NCI-H2227 treated with DMSO at 0.1 percent for 48 hours (cell line): Measurements from ENCODE around the gene AATF.

Experiments used
- DNase-seq: peaks from one replicate; lab custom pipeline; 2025; lab: John Stamatoyannopoulos, UW

Gene AATF

DNA sequence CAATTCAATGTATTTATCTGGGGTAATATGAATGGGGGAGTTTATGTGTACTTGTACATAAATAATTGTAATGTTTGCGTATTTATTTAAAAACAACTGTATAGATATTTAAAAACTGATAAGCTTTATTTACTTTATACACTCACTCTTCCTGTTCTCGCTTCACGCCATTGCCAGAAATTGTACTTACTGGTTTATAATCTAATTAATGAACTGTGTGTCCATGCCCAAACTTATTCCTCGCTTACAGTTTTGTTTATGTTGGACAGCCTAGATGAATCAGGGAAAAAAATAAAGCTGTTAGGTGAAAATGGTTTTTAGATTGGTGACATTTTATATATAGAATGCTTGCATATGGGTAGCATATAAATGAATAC, 30.8 kb downstream of the AATF start:
- DNase-seq, result no peak

DNA sequence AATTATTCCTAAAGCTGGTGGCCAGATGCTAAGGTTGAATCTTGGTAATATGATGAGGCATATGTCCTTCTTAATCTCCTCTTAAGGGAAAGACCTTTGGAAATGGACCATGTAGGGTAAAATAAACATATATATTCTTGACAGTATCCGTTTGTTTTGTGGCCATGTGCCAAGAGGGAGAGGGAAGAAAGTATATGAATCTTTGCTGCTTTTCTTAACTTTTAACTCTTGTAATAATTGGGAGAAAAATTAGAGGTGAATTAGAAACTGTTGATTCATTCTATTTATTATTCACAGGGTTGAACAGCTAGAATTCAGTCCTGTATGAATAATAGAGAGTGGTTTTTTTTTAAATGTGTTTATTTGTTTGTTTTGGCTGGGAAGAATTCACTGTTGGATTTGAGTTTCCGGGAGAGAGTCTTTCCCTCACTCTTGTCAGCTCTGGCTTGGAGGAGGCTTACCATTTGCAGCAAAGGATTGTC, 31.6 kb downstream of the AATF start:
- DNase-seq, result no peak

DNA sequence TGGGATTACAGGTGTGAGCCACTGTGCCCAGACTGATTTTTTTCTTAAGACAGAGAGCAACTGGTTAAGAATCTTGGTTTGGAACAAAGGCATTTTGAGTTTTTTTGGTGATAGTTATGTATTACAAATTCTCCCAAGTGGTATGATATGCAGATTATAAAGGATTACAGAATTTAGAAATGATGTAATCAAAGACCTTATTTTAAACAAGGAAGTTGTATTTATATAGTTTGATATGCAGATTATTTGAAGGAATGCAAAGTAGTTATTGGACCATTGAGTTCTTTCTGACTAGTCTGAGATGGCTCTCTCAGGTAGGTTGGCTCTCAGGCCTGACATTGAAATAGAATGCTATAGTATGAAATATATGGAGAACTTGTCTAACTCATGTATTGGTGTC, 34.9 kb downstream of the AATF start:
- no peak for DNase-seq

DNA sequence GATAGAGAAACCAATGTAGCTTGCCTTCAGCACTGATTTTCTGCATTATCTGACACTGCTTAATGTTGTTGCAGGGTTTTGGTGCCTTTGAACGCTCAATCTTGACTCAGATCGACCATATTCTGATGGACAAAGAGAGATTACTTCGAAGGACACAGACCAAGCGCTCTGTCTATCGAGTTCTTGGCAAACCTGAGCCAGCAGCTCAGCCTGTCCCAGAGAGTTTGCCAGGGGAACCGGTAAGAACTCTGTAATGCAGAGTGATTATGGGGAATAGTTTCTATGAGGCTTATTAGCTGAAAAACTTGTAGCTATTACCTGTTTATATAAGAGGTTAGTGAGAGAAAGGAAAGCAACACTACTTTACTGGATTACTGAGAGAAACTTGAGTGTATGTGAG, 40.4 kb downstream of the AATF start:
- no peak for DNase-seq

DNA sequence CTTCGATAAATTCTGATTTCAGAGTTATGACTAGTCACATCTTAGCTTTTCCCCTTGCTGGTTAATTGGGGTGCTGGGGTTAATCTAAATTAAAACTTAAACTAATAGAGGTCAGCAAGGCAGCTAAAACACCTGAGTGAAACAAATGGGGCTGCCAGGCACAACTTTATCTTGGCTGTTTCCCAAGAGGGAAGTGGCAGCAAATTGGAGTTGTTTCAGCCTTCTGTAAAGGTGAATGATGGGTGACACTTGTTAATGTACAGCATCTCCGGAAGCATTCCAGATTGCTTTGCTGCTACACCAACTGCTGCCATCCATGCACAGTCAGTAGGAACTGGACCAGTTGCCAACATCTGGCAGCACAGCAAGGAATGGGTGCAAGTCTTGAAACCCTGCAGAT, 43.9 kb downstream of the AATF start:
- DNase-seq, result no peak

DNA sequence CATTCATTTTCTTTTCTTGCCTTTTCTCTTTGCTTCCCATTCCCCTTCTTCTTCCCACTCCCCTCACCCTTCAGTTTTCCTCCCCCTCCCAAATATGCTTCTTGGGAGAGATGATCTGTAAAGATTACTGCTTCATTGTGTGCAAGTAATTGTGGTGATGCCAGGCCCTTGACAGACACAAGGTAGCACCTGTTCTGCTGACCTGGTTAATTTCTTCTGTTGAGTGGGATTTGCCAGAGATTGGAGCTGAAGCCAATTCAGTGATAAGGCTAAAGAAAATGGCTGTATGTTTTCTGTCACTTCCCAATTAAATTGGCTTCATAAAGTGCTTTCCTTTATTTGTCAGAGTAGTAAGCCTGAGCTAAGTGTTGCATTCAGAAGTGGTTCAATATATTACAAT, 44.5 kb downstream of the AATF start:
- peak; percentile 23 for DNase-seq

DNA sequence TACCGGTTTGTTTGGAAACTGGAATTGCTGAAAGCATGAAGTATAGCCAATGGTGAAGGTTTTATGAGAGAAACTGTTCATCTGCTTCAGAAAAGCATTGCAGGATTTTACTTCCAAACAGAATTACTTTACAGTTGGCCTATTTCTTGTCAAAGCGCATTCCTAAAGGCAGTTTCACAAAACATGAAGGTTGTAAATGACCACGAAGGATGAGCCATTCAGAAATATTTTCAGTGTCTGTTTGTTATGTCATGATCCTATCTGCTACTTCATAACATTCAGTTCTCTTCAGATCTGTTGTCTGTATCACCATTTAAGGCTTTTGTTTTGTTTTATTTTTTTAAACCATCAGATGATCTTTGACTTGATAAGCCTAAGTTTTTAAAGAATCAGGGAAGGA, 45.7 kb downstream of the AATF start:
- no peak for DNase-seq

DNA sequence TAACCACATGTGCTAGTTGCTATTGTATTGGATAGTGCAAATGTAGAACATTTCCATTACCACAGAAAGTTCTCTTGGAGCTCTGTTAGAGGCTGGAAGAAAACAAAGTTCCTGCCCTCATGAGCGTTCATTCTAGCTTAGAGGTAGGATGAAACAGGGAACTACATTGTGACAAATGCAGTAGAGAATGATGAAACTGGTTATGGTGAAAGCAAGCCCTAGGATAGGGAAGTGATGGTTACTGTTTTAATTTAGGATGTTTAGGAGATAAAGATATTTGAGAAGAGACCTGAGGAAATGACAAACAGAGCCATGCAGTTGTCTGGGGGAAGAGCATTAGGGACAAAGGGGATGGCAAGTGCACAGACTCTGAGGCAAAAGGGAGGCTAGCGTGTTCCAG, 50.7 kb downstream of the AATF start:
- no peak for DNase-seq

DNA sequence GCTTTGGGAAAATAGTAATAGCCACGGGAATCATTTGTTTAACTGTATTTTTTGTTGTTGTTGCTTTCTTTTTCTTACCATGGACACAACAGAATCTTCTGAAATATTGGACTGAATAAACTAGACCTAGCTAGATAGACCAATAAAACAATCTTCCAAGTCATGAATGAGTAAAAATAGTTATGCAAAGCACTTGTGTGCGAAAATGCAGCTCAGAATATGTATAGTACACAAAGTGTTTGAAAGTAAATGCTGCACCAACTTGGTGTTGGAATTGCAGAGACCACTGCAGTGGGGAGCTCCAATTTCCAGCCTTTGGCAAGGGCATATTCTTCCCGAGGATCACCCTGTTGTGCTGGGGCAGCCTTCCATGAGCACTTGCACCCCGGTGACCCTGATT, 68.0 kb downstream of the AATF start:
- no peak for DNase-seq

DNA sequence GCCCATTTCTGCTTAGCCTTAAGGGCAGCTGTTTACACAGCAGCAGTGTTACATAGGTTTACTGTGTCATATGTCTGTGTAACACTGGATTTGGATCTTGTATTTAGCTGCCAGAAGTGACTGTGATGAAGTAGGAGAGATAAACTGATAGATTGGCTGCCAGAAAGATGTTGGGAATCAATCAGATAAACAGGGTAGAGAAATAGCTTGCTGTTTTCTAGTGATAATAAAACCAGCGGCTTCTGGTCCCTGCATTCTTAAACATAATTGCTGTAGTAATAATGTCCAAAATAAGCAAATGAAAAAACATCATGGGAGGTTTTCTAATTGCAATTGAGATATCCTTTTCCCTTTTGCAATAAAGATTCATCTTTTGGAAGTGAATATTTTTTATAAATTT, 68.7 kb downstream of the AATF start:
- DNase-seq, result no peak

DNA sequence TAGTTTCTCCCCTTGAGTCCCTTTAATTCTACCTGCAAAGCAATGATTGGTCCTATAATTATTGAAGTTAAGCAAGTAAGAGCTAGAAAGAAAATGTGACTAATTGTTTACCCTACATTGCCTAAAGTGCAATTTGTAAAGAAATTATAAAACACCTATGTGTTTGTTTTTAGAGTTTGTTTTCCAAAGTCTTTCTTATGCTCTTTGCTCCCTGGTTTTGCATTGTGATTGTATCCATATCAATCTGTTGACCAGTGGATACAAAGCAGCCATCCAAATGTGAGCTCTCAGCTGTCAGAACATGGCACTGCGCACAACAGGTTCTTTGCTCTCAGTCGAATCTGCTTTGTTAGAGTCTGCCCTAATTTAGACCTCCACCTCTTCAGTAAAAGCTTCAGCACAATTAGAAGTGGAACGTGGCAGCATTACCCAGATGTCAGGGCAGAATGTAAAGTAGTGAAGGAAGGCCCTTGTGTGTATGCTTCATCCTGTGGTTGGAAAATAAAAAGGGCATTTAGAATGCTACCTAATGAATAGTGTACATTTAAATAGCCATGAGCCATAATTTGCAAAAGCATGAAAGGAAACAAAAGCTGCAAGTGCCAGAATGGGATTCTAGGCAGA, 70.5 kb downstream of the AATF start:
- DNase-seq, result no peak

DNA sequence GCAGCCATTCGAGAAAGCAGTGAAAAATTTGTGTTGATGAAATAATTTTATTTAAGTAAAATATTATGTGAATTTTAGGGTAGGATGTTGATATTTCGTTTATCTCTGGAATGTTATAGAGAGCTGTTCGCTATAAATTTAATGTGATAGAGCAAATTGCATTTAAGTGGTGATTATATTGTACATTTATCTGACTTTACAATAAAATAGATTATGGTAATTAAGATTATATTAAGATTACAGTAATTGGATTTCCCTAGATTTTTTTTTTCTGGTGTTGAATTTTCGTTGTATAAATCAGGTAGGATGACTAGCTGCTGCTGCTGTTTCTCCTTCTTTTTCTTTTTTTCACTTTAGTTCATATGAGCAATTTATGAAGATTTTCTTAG, 71.0 kb downstream of the AATF start:
- no peak for DNase-seq

DNA sequence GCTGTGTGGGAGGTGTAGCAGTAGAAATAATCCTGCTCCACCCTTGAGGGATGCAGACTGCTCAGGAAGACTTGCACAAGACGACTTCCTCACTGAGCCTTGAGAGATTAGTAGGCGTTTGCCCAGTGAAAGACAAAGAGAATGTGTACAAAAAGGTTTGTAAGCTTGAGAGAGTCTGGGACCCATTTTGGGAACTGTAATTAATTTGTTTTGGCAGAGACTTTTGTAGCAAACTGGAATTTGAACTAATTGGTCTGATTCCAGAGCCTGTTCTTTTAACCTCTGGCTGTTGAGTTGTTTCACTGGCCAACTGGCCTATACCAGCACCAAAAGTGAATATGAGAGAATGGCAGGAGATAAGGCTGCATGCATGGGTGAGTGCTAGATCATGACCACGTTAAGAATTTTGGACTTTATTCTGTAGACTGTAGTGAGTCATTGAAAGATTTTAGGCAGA, 75.5 kb downstream of the AATF start:
- DNase-seq, result no peak

DNA sequence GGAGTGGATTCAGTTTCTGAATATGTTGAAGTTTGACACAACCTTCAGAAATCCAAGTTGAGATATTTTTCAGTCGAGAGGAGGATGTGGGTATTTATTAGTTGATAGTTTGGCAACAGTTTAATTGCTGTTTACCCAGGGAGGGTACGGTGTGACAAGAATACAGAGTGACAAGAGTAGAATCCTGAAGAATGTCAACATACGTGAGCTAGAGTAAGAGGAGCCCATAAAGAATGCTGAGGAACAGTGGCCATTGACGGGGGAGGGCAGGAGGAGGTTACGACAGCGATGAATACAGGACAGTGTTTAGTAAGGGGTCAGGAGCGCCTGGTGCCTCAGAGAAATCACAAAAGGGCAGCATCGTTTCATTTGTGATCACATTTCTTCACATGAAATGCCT, 76.5 kb downstream of the AATF start:
- no peak for DNase-seq

DNA sequence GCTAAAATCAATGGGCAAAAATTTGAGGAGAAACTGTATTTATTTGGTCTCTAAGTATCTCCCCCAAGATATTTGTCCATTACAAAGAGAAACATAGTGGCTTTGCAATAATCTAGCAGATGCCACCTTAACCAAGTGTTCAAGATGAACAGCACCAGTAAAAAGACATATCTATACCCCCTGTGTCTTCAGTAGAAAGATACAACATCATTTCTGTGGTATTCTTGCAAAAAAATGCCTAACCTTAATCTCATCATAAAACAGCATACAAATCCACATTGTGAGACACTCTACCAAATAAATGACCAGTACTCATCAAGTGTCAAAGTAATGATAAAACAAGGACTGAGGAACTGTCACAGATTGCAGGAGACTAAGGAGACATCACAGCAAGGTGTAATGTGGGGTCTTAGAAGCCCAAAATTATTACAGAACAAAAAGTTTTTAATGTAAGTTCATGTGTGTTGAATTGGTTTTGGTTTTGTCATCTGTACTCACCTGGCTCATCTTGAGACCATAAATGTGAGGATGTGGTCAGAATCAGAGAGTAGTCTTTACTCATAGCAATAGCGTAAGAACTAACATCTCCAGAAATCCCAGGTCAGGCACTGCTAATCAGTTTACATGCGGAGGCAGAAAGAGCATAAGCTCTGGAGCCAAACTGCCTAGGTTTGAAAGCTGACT, 77.2 kb downstream of the AATF start:
- no peak for DNase-seq

DNA sequence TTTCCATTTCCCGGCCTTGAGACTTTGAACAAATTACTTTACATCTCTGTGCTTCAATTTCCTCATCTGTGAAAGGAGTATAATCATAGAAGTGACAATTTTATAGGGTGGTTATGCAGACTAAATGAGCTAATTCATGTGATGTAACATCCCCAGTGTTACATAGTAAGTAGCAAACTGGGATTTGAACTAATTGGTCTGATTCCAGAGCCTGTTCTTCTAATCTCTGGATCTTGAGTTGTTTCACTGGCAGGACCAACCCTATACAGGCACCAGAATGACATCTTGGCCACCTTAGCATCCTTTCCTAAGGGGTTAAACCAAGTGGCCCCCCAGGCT, 77.7 kb downstream of the AATF start:
- DNase-seq, result no peak

DNA sequence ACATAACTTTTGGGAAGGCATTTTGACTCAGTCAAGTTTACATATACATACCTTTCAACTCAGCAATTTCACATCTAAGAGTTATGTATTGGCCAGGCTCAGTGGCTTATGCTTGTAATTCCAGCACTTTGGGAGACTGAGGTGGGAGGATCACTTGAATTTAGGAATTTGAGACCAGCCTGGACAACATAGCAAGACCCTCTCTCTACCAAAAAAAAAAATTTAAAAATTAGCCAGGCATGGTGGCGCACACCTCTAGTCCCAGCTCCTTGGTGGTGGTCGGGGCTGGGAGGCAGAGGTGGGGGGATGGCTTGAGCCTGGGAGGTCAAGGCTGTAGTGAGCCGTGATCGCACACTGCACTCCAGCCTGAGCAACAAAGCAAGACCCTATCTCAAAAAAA, 79.3 kb downstream of the AATF start:
- DNase-seq, result no peak

DNA sequence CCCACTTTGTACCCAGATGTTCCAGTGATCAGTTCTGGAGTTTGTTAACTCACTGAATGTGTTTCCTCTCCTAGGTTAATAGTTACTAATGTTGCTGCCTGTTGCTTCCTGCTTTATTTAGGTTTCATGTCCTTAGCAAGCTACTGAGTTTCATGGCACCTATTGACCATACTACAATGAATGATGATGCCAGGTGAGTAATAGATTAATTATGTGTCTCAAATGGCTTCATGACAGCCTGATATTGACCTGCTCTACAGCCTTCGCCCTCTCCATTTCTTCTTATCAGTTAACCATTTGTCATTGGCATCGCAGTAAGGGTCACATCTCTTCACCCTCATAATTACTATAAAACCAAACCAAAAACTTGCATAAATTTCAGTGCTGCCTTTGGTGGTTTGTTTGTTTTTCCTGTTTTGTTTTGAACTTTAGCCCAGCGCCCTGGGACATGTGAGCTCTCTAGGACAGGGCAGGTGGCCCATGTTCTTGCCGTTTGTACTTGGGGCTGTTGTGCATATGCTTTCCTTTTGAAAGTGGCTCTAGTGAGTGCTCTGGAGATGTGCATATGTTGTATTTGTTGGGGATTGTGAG, 82.8 kb downstream of the AATF start:
- DNase-seq, result no peak

DNA sequence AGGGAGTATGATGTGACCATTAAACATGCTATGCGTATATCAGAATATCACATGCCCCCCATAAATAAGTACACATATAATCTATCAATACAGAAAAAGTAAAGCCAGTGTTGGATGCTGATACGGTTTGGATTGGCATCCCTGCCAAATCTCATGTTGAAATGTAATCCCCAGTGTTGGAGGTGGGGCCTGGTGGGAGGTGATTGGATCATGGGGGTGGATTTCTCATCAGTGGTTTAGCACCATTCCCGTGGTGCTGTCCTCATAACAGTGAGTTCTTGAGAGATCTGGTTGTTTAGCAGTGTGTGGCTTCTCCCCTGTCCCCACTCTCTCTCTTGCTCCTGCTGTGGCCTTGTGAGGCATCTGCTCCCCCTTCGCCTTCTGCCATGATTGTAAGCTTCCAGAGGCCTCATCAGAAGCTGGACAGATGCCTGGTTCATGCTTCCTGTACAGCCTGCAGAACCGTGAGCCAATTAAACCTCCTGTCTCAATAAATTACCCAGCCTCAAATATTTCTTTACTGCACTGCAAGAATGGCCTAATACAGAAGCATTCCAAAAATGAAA, 88.9 kb downstream of the AATF start:
- no peak for DNase-seq

DNA sequence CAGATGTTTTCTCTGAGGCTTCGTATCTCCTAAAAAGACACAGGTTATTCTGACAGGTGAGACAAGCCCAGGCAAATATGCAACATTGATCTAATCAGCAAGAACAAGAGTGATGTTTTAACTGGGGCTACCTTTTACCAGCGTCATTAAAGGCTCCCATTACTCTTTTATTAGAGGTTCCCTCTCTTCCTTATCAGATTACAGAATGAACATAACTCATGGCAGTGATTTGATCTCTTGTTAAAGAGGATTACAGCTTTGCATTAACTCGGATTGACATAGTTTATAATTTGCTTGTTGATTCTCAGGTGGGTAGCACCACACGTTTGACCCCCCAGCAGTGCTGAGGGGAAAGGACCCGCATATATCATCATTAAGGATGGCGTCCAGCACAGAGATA, 90.5 kb downstream of the AATF start:
- DNase-seq, result no peak

DNA sequence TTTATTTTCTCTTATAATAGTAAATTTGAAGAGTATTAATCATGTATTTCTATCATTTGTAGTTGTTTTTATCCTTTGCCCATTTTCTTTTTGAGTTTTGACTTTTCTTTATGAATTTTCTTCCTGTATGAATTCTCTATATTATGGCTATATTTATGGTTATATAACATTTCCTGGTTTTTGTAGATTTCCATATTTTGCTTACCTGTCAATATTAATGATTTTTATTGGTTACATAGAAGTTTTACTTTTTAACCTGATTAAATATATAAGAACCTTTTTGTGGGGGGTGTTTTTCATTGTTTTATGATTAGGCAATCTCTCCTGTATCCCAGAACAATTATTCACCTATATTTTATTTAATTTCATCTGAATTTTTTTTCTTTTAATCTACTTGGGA, 93.2 kb downstream of the AATF start:
- DNase-seq, result no peak

DNA sequence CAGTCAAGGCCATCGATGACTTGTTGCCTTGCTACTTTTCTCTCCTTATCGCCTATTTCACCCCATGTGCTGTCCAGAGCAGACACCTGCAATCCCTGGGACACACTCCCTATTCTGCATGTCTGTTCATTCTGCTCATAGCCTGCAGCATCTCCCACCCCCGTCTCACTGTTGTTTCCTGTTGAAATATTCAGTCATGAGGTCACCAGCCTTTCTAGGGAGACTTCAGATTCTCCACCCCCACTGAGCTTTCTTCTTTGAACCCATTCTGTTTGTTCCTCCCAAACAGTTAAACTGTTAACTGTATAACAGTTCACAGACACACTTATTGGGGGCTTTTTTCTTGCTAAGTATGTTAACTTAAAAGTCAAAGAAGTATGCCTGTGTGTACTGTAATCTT, 94.4 kb downstream of the AATF start:
- DNase-seq, result no peak

DNA sequence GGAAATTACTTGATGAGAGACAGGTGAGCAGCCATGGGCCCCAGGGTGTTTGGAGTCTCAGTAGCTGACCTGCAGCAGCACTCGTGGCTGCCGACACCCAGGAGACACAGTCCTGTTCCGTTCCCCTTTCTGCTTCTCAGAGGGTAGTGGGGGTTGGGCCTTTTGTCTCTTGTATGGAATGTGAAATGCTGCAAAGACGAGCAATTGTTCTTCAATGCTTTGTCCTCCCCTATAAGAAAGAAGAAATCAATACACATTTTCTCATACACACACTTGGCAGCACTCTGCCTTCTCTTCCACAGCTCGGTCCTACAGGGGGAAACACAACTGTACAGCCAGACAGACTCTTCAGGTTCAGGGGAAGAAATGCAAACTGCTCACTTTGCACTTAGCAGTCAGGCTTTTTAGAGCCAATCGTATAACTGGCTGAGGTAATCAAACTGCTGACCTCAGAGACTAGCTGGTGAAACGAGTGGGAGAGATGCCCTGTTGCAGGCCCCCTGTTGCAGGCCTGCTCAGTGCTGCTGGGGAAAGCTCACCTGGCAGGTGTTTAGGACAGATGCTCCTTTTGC, 96.7 kb downstream of the AATF start:
- DNase-seq, result peak; percentile 42
